Measurements from ENCODE around the gene SLC5A9. TPM values are rescaled to one million over a fixed set of nuclear protein-coding genes. Genes with fewer than 3 reads are reported as not detected.
"Not testable (repeated sequence)": the region's sequence is repeated elsewhere in the genome, so short reads cannot be mapped to it uniquely, and the experiment has no call there.

The SLC5A9 gene
- polyA plus RNA-seq, 4 donors, result 11.5 to 19.3 (median 16.9) TPM

- DNase-seq (ENCODE audit: low read depth in 4 of 4, low spot score in 3 of 4), result peak in 1 of 4 donors; percentile 15
These were observed 14.4 kb downstream of the SLC5A9 start for GRCh38 chr1:48236716-48237470.

- DNase-seq (ENCODE audit: low read depth in 4 of 4, low spot score in 3 of 4), result no peak
These were observed 19.7 kb downstream of the SLC5A9 start for GRCh38 chr1:48242141-48242736.

- DNase-seq (ENCODE audit: low read depth in 4 of 4, low spot score in 3 of 4), result no peak
These were observed 22.6 kb downstream of the SLC5A9 start for GRCh38 chr1:48245106-48245505.

- no peak for DNase-seq (ENCODE audit: low read depth in 4 of 4, low spot score in 3 of 4)
These were observed 24.2 kb downstream of the SLC5A9 start for GRCh38 chr1:48246727-48247126.

GRCh38 chr1:48248356-48248755 lies 25.8 kb downstream of the SLC5A9 start:
- DNase-seq (ENCODE audit: low read depth in 4 of 4, low spot score in 3 of 4), result no peak

GRCh38 chr1:48249868-48250267 lies 27.4 kb downstream of the SLC5A9 start:
- DNase-seq (ENCODE audit: low read depth in 4 of 4, low spot score in 3 of 4), result no peak

GRCh38 chr1:48250572-48250971 lies 28.1 kb downstream of the SLC5A9 start:
- DNase-seq (ENCODE audit: low read depth in 4 of 4, low spot score in 3 of 4), result no peak

GRCh38 chr1:48251323-48251722 lies 28.8 kb downstream of the SLC5A9 start:
- DNase-seq (ENCODE audit: low read depth in 4 of 4, low spot score in 3 of 4), result no peak

- no peak for DNase-seq (ENCODE audit: low read depth in 4 of 4, low spot score in 3 of 4)
These were observed 29.3 kb downstream of the SLC5A9 start for GRCh38 chr1:48251821-48252220.

GRCh38 chr1:48254254-48254653 lies 31.7 kb downstream of the SLC5A9 start:
- peak in 1 of 4 donors; percentile 10 for DNase-seq (ENCODE audit: low read depth in 4 of 4, low spot score in 3 of 4)

GRCh38 chr1:48258106-48258505 lies 35.6 kb downstream of the SLC5A9 start:
- no peak for DNase-seq (ENCODE audit: low read depth in 4 of 4, low spot score in 3 of 4)

- no peak for DNase-seq (ENCODE audit: low read depth in 4 of 4, low spot score in 3 of 4)
These were observed 39.4 kb downstream of the SLC5A9 start for GRCh38 chr1:48261881-48262400.

GRCh38 chr1:48263041-48263440 lies 40.5 kb downstream of the SLC5A9 start:
- no peak for DNase-seq (ENCODE audit: low read depth in 4 of 4, low spot score in 3 of 4)

- no peak for DNase-seq (ENCODE audit: low read depth in 4 of 4, low spot score in 3 of 4)
These were observed 44.1 kb downstream of the SLC5A9 start for GRCh38 chr1:48266576-48266975.

- not testable (repeated sequence) for DNase-seq (ENCODE audit: low read depth in 4 of 4, low spot score in 3 of 4)
These were observed 54.9 kb downstream of the SLC5A9 start for GRCh38 chr1:48277437-48277836.

- DNase-seq (ENCODE audit: low read depth in 4 of 4, low spot score in 3 of 4), result not testable (repeated sequence)
These were observed 59.8 kb downstream of the SLC5A9 start for GRCh38 chr1:48282329-48282728.

- DNase-seq (ENCODE audit: low read depth in 4 of 4, low spot score in 3 of 4), result not testable (repeated sequence)
These were observed 62.3 kb downstream of the SLC5A9 start for GRCh38 chr1:48284696-48285420.

GRCh38 chr1:48285525-48285924 lies 63.0 kb downstream of the SLC5A9 start:
- no peak for DNase-seq (ENCODE audit: low read depth in 4 of 4, low spot score in 3 of 4)

- DNase-seq (ENCODE audit: low read depth in 4 of 4, low spot score in 3 of 4), result no peak
These were observed 68.9 kb downstream of the SLC5A9 start for GRCh38 chr1:48291421-48291820.

- DNase-seq (ENCODE audit: low read depth in 4 of 4, low spot score in 3 of 4), result no peak
These were observed 70.2 kb downstream of the SLC5A9 start for GRCh38 chr1:48292706-48293105.

GRCh38 chr1:48294094-48294493 lies 71.6 kb downstream of the SLC5A9 start:
- not testable (repeated sequence) for DNase-seq (ENCODE audit: low read depth in 4 of 4, low spot score in 3 of 4)

Data from right renal pelvis (tissue), 4 donors.